ENCODE measurements around the gene MYCL.
"Not testable (repeated sequence)": the region's sequence is repeated elsewhere in the genome, so short reads cannot be mapped to it uniquely, and the experiment has no call there.

MYCL gene

GRCh38 chr1:39877231-39877778 lies 24.4 kb downstream of the MYCL start:
- Histone ChIP-seq H3K27ac (ENCODE audit: low read length) (no peak overlapping the region), H3K27me3 (ENCODE audit: low read depth, low read length) (no peaks in the 10 kb centered on the region), H3K9me3 (ENCODE audit: control insufficient read depth in 1 of 2, low read length in 2 of 2) (no peaks in the 10 kb centered on the region), H3K4me1 (ENCODE audit: control insufficient read depth in 1 of 2, insufficient read depth in 2 of 2, low read length in 2 of 2) (peaks cover 4 to 30% of the 10 kb centered on the region in 2 donors), H3K4me3 (ENCODE audit: low read depth in 1 of 2, low read length in 2 of 2) (no peak overlapping the region), H3K36me3 (ENCODE audit: control insufficient read depth in 1 of 2, insufficient read depth in 2 of 2, low read length in 2 of 2) (peaks cover 0 to 3% of the 10 kb centered on the region in 2 donors)

- no peaks in the 10 kb centered on the region for H3K9me3 ChIP-seq (ENCODE audit: control insufficient read depth in 1 of 2, low read length in 2 of 2)
- no peak overlapping the region for H3K4me3 ChIP-seq (ENCODE audit: low read depth in 1 of 2, low read length in 2 of 2)
- H3K4me1 ChIP-seq (ENCODE audit: control insufficient read depth in 1 of 2, insufficient read depth in 2 of 2, low read length in 2 of 2), result peaks cover 0 to 19% of the 10 kb centered on the region in 2 donors
- no peaks in the 10 kb centered on the region for H3K27me3 ChIP-seq (ENCODE audit: low read depth, low read length)
- H3K27ac ChIP-seq (ENCODE audit: low read length), result no peak overlapping the region
- H3K36me3 ChIP-seq (ENCODE audit: control insufficient read depth in 1 of 2, insufficient read depth in 2 of 2, low read length in 2 of 2), result peaks cover 0 to 3% of the 10 kb centered on the region in 2 donors
These were observed 25.6 kb downstream of the MYCL start for GRCh38 chr1:39876144-39876543.

GRCh38 chr1:39872698-39873097 lies 29.0 kb downstream of the MYCL start:
- no peak overlapping the region for H3K4me3 ChIP-seq (ENCODE audit: low read depth in 1 of 2, low read length in 2 of 2)
- no peaks in the 10 kb centered on the region for H3K4me1 ChIP-seq (ENCODE audit: control insufficient read depth in 1 of 2, insufficient read depth in 2 of 2, low read length in 2 of 2)
- peaks cover 0 to 3% of the 10 kb centered on the region in 2 donors for H3K36me3 ChIP-seq (ENCODE audit: control insufficient read depth in 1 of 2, insufficient read depth in 2 of 2, low read length in 2 of 2)
- no peak overlapping the region for H3K27ac ChIP-seq (ENCODE audit: low read length)
- H3K27me3 ChIP-seq (ENCODE audit: low read depth, low read length), result no peaks in the 10 kb centered on the region
- no peaks in the 10 kb centered on the region for H3K9me3 ChIP-seq (ENCODE audit: control insufficient read depth in 1 of 2, low read length in 2 of 2)

GRCh38 chr1:39871796-39872195 lies 29.9 kb downstream of the MYCL start:
- Histone ChIP-seq H3K9me3 (ENCODE audit: control insufficient read depth in 1 of 2, low read length in 2 of 2) (no peaks in the 10 kb centered on the region), H3K4me1 (ENCODE audit: control insufficient read depth in 1 of 2, insufficient read depth in 2 of 2, low read length in 2 of 2) (no peaks in the 10 kb centered on the region), H3K27me3 (ENCODE audit: low read depth, low read length) (no peaks in the 10 kb centered on the region)

GRCh38 chr1:39871043-39871442 lies 30.7 kb downstream of the MYCL start:
- H3K27me3 ChIP-seq (ENCODE audit: low read depth, low read length); H3K9me3 ChIP-seq (ENCODE audit: control insufficient read depth in 1 of 2, low read length in 2 of 2); H3K4me3 ChIP-seq (ENCODE audit: low read depth in 1 of 2, low read length in 2 of 2); H3K27ac ChIP-seq (ENCODE audit: low read length); H3K4me1 ChIP-seq (ENCODE audit: control insufficient read depth in 1 of 2, insufficient read depth in 2 of 2, low read length in 2 of 2); H3K36me3 ChIP-seq (ENCODE audit: control insufficient read depth in 1 of 2, insufficient read depth in 2 of 2, low read length in 2 of 2): not testable (repeated sequence)

More at GRCh38 chr1:39871796-39872195, 29.9 kb downstream of the MYCL start:
- Histone ChIP-seq H3K36me3 (ENCODE audit: control insufficient read depth in 1 of 2, insufficient read depth in 2 of 2, low read length in 2 of 2) (peaks cover 0 to 3% of the 10 kb centered on the region in 2 donors), H3K27ac (ENCODE audit: low read length) (no peak overlapping the region), H3K4me3 (ENCODE audit: low read depth in 1 of 2, low read length in 2 of 2) (no peak overlapping the region)

- not testable (repeated sequence) for H3K36me3 ChIP-seq (ENCODE audit: control insufficient read depth in 1 of 2, insufficient read depth in 2 of 2, low read length in 2 of 2); H3K4me3 ChIP-seq (ENCODE audit: low read depth in 1 of 2, low read length in 2 of 2); H3K27me3 ChIP-seq (ENCODE audit: low read depth, low read length); H3K9me3 ChIP-seq (ENCODE audit: control insufficient read depth in 1 of 2, low read length in 2 of 2); H3K27ac ChIP-seq (ENCODE audit: low read length); H3K4me1 ChIP-seq (ENCODE audit: control insufficient read depth in 1 of 2, insufficient read depth in 2 of 2, low read length in 2 of 2)
These were observed 32.1 kb downstream of the MYCL start for GRCh38 chr1:39869538-39870112.

- H3K9me3 ChIP-seq (ENCODE audit: control insufficient read depth in 1 of 2, low read length in 2 of 2), result no peaks in the 10 kb centered on the region
- H3K27me3 ChIP-seq (ENCODE audit: low read depth, low read length), result no peaks in the 10 kb centered on the region
- H3K4me1 ChIP-seq (ENCODE audit: control insufficient read depth in 1 of 2, insufficient read depth in 2 of 2, low read length in 2 of 2), result no peaks in the 10 kb centered on the region
- no peaks in the 10 kb centered on the region for H3K36me3 ChIP-seq (ENCODE audit: control insufficient read depth in 1 of 2, insufficient read depth in 2 of 2, low read length in 2 of 2)
- H3K4me3 ChIP-seq (ENCODE audit: low read depth in 1 of 2, low read length in 2 of 2), result no peak overlapping the region
- no peak overlapping the region for H3K27ac ChIP-seq (ENCODE audit: low read length)
These were observed 35.0 kb downstream of the MYCL start for GRCh38 chr1:39866767-39867166.

- Histone ChIP-seq H3K27me3 (ENCODE audit: low read depth, low read length) (no peaks in the 10 kb centered on the region), H3K9me3 (ENCODE audit: control insufficient read depth in 1 of 2, low read length in 2 of 2) (no peaks in the 10 kb centered on the region), H3K27ac (ENCODE audit: low read length) (no peak overlapping the region), H3K36me3 (ENCODE audit: control insufficient read depth in 1 of 2, insufficient read depth in 2 of 2, low read length in 2 of 2) (no peaks in the 10 kb centered on the region), H3K4me3 (ENCODE audit: low read depth in 1 of 2, low read length in 2 of 2) (no peak overlapping the region), H3K4me1 (ENCODE audit: control insufficient read depth in 1 of 2, insufficient read depth in 2 of 2, low read length in 2 of 2) (no peaks in the 10 kb centered on the region)
These were observed 36.0 kb downstream of the MYCL start for GRCh38 chr1:39865762-39866161.

- H3K27me3 ChIP-seq (ENCODE audit: low read depth, low read length), result no peaks in the 10 kb centered on the region
- no peaks in the 10 kb centered on the region for H3K9me3 ChIP-seq (ENCODE audit: control insufficient read depth in 1 of 2, low read length in 2 of 2)
- no peaks in the 10 kb centered on the region for H3K36me3 ChIP-seq (ENCODE audit: control insufficient read depth in 1 of 2, insufficient read depth in 2 of 2, low read length in 2 of 2)
- H3K4me1 ChIP-seq (ENCODE audit: control insufficient read depth in 1 of 2, insufficient read depth in 2 of 2, low read length in 2 of 2), result no peaks in the 10 kb centered on the region
- no peak overlapping the region for H3K4me3 ChIP-seq (ENCODE audit: low read depth in 1 of 2, low read length in 2 of 2)
- no peak overlapping the region for H3K27ac ChIP-seq (ENCODE audit: low read length)
These were observed 38.5 kb downstream of the MYCL start for GRCh38 chr1:39863177-39863576.

GRCh38 chr1:39861003-39861402 lies 40.7 kb downstream of the MYCL start:
- Histone ChIP-seq H3K36me3 (ENCODE audit: control insufficient read depth in 1 of 2, insufficient read depth in 2 of 2, low read length in 2 of 2) (no peaks in the 10 kb centered on the region), H3K27ac (ENCODE audit: low read length) (no peak overlapping the region), H3K4me3 (ENCODE audit: low read depth in 1 of 2, low read length in 2 of 2) (no peak overlapping the region), H3K9me3 (ENCODE audit: control insufficient read depth in 1 of 2, low read length in 2 of 2) (no peaks in the 10 kb centered on the region), H3K27me3 (ENCODE audit: low read depth, low read length) (no peaks in the 10 kb centered on the region), H3K4me1 (ENCODE audit: control insufficient read depth in 1 of 2, insufficient read depth in 2 of 2, low read length in 2 of 2) (no peaks in the 10 kb centered on the region)

GRCh38 chr1:39859859-39860812 lies 41.6 kb downstream of the MYCL start:
- Histone ChIP-seq H3K27ac (ENCODE audit: low read length) (no peak overlapping the region), H3K4me3 (ENCODE audit: low read depth in 1 of 2, low read length in 2 of 2) (no peak overlapping the region), H3K36me3 (ENCODE audit: control insufficient read depth in 1 of 2, insufficient read depth in 2 of 2, low read length in 2 of 2) (no peaks in the 10 kb centered on the region), H3K27me3 (ENCODE audit: low read depth, low read length) (no peaks in the 10 kb centered on the region), H3K4me1 (ENCODE audit: control insufficient read depth in 1 of 2, insufficient read depth in 2 of 2, low read length in 2 of 2) (no peaks in the 10 kb centered on the region), H3K9me3 (ENCODE audit: control insufficient read depth in 1 of 2, low read length in 2 of 2) (no peaks in the 10 kb centered on the region)

Measured in muscle layer of duodenum (tissue), 2 donors.